ENCODE data around the gene HS2ST1. TPM values are rescaled to one million over a fixed set of nuclear protein-coding genes. Genes with fewer than 3 reads are reported as not detected.

HS2ST1 gene
- total RNA-seq, 2 experiments from 2014 or later = 20.9 to 25.3 TPM

- Mint-ChIP-seq H3K4me3 (no peak overlapping the region), H3K9me3 (ENCODE audit: insufficient read depth) (peaks cover 29% of the 10 kb centered on the region), H3K4me1 (ENCODE audit: low read depth) (peaks cover 14% of the 10 kb centered on the region), H3K27me3 (ENCODE audit: low read depth) (no peaks in the 10 kb centered on the region), H3K27ac (no peak overlapping the region), H3K36me3 (ENCODE audit: low read depth) (peaks cover 37% of the 10 kb centered on the region)
- DNase-seq = no peak
- CTCF ChIA-PET = no interaction called here
- POLR2A ChIA-PET = no interaction called here
- no peak for ATAC-seq
These were observed 12.4 kb downstream of the HS2ST1 start for GRCh38 chr1:86926883-86927282.

GRCh38 chr1:86928819-86929218 is 14.4 kb downstream of the HS2ST1 start:
- CTCF ChIA-PET = no interaction called here

GRCh38 chr1:86933051-86933450 is 18.6 kb downstream of the HS2ST1 start:
- no peak for ATAC-seq
- Mint-ChIP-seq H3K27me3 (ENCODE audit: low read depth) (no peaks in the 10 kb centered on the region), H3K4me3 (no peak overlapping the region), H3K4me1 (ENCODE audit: low read depth) (peaks cover 4% of the 10 kb centered on the region), H3K27ac (no peak overlapping the region), H3K36me3 (ENCODE audit: low read depth) (no peaks in the 10 kb centered on the region), H3K9me3 (ENCODE audit: insufficient read depth) (no peaks in the 10 kb centered on the region)
- ChIA-PET POLR2A (interaction anchor here (1.2 kb wide), 1 partner anchor 17 kb away, joined by 5 read pairs; no protein-coding TSS in a partner anchor), CTCF (interaction anchor here (1.3 kb wide), 1 partner anchor 19 kb away, joined by 4 read pairs; the partner anchor contains the start of genes HS2ST1 and SELENOF)
- DNase-seq = no peak

More at GRCh38 chr1:86928819-86929218, 14.4 kb downstream of the HS2ST1 start:
- ATAC-seq (no peak), DNase-seq (no peak)
- peaks cover 15% of the 10 kb centered on the region for H3K4me1 Mint-ChIP-seq (ENCODE audit: low read depth)
- no peak overlapping the region for H3K4me3 Mint-ChIP-seq
- H3K27me3 Mint-ChIP-seq (ENCODE audit: low read depth) = no peaks in the 10 kb centered on the region
- H3K9me3 Mint-ChIP-seq (ENCODE audit: insufficient read depth) = peaks cover 20% of the 10 kb centered on the region
- POLR2A ChIA-PET = no interaction called here
- H3K36me3 Mint-ChIP-seq (ENCODE audit: low read depth) = peaks cover 25% of the 10 kb centered on the region
- no peak overlapping the region for H3K27ac Mint-ChIP-seq

- no peak overlapping the region for H3K4me3 Mint-ChIP-seq
- no peak overlapping the region for H3K27ac Mint-ChIP-seq
- POLR2A ChIA-PET = interaction anchor here (1.2 kb wide), 1 partner anchor 18 kb away, joined by 5 read pairs; no protein-coding TSS in a partner anchor
These were observed 19.3 kb downstream of the HS2ST1 start for GRCh38 chr1:86933562-86934377.

GRCh38 chr1:86938450-86938849 is 24.0 kb downstream of the HS2ST1 start:
- CTCF ChIA-PET = no interaction called here
- no peak for DNase-seq
- POLR2A ChIA-PET = no interaction called here
- Mint-ChIP-seq H3K9me3 (ENCODE audit: insufficient read depth) (no peaks in the 10 kb centered on the region), H3K4me1 (ENCODE audit: low read depth) (peaks cover 4% of the 10 kb centered on the region), H3K36me3 (ENCODE audit: low read depth) (no peaks in the 10 kb centered on the region), H3K27ac (no peak overlapping the region), H3K4me3 (no peak overlapping the region), H3K27me3 (ENCODE audit: low read depth) (no peaks in the 10 kb centered on the region)
- no peak for ATAC-seq

More at GRCh38 chr1:86933562-86934377, 19.3 kb downstream of the HS2ST1 start:
- Mint-ChIP-seq H3K27me3 (ENCODE audit: low read depth) (no peaks in the 10 kb centered on the region), H3K4me1 (ENCODE audit: low read depth) (peaks cover 4% of the 10 kb centered on the region), H3K9me3 (ENCODE audit: insufficient read depth) (no peaks in the 10 kb centered on the region), H3K36me3 (ENCODE audit: low read depth) (no peaks in the 10 kb centered on the region)
- CTCF ChIA-PET = interaction anchor here (0.9 to 1.3 kb wide), 2 partner anchors 20 to 149 kb away, joined by 3 to 4 read pairs; partner anchors contain the start of genes HS2ST1 and SELENOF
- no peak for ATAC-seq
- no peak for DNase-seq

- Mint-ChIP-seq H3K9me3 (ENCODE audit: insufficient read depth) (no peaks in the 10 kb centered on the region), H3K4me1 (ENCODE audit: low read depth) (peaks cover 2% of the 10 kb centered on the region), H3K4me3 (no peak overlapping the region), H3K27me3 (ENCODE audit: low read depth) (no peaks in the 10 kb centered on the region), H3K27ac (no peak overlapping the region), H3K36me3 (ENCODE audit: low read depth) (no peaks in the 10 kb centered on the region)
- CTCF ChIA-PET = no interaction called here
- POLR2A ChIA-PET = no interaction called here
- DNase-seq = no peak
- no peak for ATAC-seq
These were observed 24.4 kb downstream of the HS2ST1 start for GRCh38 chr1:86938855-86939254.

GRCh38 chr1:86939406-86939805 is 25.0 kb downstream of the HS2ST1 start:
- Mint-ChIP-seq H3K4me1 (ENCODE audit: low read depth) (no peaks in the 10 kb centered on the region), H3K27ac (no peak overlapping the region), H3K9me3 (ENCODE audit: insufficient read depth) (no peaks in the 10 kb centered on the region), H3K27me3 (ENCODE audit: low read depth) (no peaks in the 10 kb centered on the region), H3K36me3 (ENCODE audit: low read depth) (no peaks in the 10 kb centered on the region), H3K4me3 (no peak overlapping the region)
- DNase-seq = no peak
- ATAC-seq = no peak
- ChIA-PET CTCF (interaction anchor here (1.0 kb wide), 1 partner anchor 146 kb away, joined by 3 read pairs; no protein-coding TSS in a partner anchor), POLR2A (no interaction called here)

- no peaks in the 10 kb centered on the region for H3K4me1 Mint-ChIP-seq (ENCODE audit: low read depth)
- H3K27me3 Mint-ChIP-seq (ENCODE audit: low read depth) = no peaks in the 10 kb centered on the region
- H3K9me3 Mint-ChIP-seq (ENCODE audit: insufficient read depth) = no peaks in the 10 kb centered on the region
- DNase-seq (no peak), ATAC-seq (no peak)
- H3K27ac Mint-ChIP-seq = no peak overlapping the region
- ChIA-PET CTCF (no interaction called here), POLR2A (no interaction called here)
- no peak overlapping the region for H3K4me3 Mint-ChIP-seq
- H3K36me3 Mint-ChIP-seq (ENCODE audit: low read depth) = no peaks in the 10 kb centered on the region
These were observed 26.2 kb downstream of the HS2ST1 start for GRCh38 chr1:86940599-86940998.

GRCh38 chr1:86942042-86942441 is 27.6 kb downstream of the HS2ST1 start:
- ChIA-PET CTCF (interaction anchor here (1.0 to 1.1 kb wide), 2 partner anchors 23 to 29 kb away, joined by 3 read pairs; partner anchors contain the start of gene SELENOF), POLR2A (no interaction called here)
- Mint-ChIP-seq H3K4me1 (ENCODE audit: low read depth) (no peaks in the 10 kb centered on the region), H3K27me3 (ENCODE audit: low read depth) (no peaks in the 10 kb centered on the region), H3K36me3 (ENCODE audit: low read depth) (no peaks in the 10 kb centered on the region), H3K9me3 (ENCODE audit: insufficient read depth) (no peaks in the 10 kb centered on the region), H3K27ac (no peak overlapping the region), H3K4me3 (no peak overlapping the region)
- DNase-seq (no peak), ATAC-seq (no peak)

- Mint-ChIP-seq H3K9me3 (ENCODE audit: insufficient read depth) (no peaks in the 10 kb centered on the region), H3K36me3 (ENCODE audit: low read depth) (no peaks in the 10 kb centered on the region), H3K4me1 (ENCODE audit: low read depth) (no peaks in the 10 kb centered on the region), H3K27me3 (ENCODE audit: low read depth) (no peaks in the 10 kb centered on the region), H3K27ac (no peak overlapping the region), H3K4me3 (no peak overlapping the region)
- ChIA-PET POLR2A (no interaction called here), CTCF (interaction anchor here (1.1 kb wide), 1 partner anchor 22 kb away, joined by 3 read pairs; no protein-coding TSS in a partner anchor)
- DNase-seq (no peak), ATAC-seq (no peak)
These were observed 28.3 kb downstream of the HS2ST1 start for GRCh38 chr1:86942743-86943142.

GRCh38 chr1:86948212-86948611 is 33.8 kb downstream of the HS2ST1 start:
- Mint-ChIP-seq H3K36me3 (ENCODE audit: low read depth) (no peaks in the 10 kb centered on the region), H3K27ac (no peak overlapping the region), H3K27me3 (ENCODE audit: low read depth) (no peaks in the 10 kb centered on the region), H3K4me1 (ENCODE audit: low read depth) (no peaks in the 10 kb centered on the region), H3K9me3 (ENCODE audit: insufficient read depth) (no peaks in the 10 kb centered on the region), H3K4me3 (no peak overlapping the region)
- ATAC-seq (no peak), DNase-seq (no peak)
- CTCF ChIA-PET = no interaction called here
- POLR2A ChIA-PET = no interaction called here

- Mint-ChIP-seq H3K27me3 (ENCODE audit: low read depth) (no peaks in the 10 kb centered on the region), H3K36me3 (ENCODE audit: low read depth) (no peaks in the 10 kb centered on the region), H3K4me3 (no peak overlapping the region), H3K4me1 (ENCODE audit: low read depth) (no peaks in the 10 kb centered on the region), H3K27ac (no peak overlapping the region), H3K9me3 (ENCODE audit: insufficient read depth) (no peaks in the 10 kb centered on the region)
- ChIA-PET POLR2A (no interaction called here), CTCF (no interaction called here)
- DNase-seq (no peak), ATAC-seq (no peak)
These were observed 36.4 kb downstream of the HS2ST1 start for GRCh38 chr1:86950712-86951419.

All from activated CD8-positive, alpha-beta T cell treated with anti-CD3 and anti-CD28 coated beads, Interleukin-2, amount 10 ng/mL, durations not matched to agents 7 days and 5 days (primary cell).